ENCODE results near the gene ERC1.

- TF ChIP-seq POLR2A (IDR thresholded peaks at IDR 0.05; ENCODE audit: low read depth, low read length), result no peak
- TF ChIP-seq CTCF (IDR thresholded peaks at IDR 0.05; ENCODE audit: extremely low read depth in 1 of 2, insufficient read depth in 1 of 2, low read depth in 1 of 2, low read length in 2 of 2), result peak; percentile 53 to 58
Observed at GRCh38 chr12:1093166-1093751, 102.2 kb downstream of the ERC1 start.
